Stomach (tissue), 9 donors: ENCODE measurements around the gene FBXO22. TPM values are rescaled to one million over a fixed set of nuclear protein-coding genes. Genes with fewer than 3 reads are reported as not detected.
"Not testable (repeated sequence)": the region's sequence is repeated elsewhere in the genome, so short reads cannot be mapped to it uniquely, and the experiment has no call there.

Experiments used
- DNase-seq, 2 donors: peaks; one replicate each; pipeline versions ENCODE4 v3.0.0 to v3.0.0-alpha.2; 2013 to 2019
- H3K27ac ChIP-seq, 5 donors: fragments of 200-600 bp in 4 of 5; sonication (generic) in 4 of 5; one replicate each; pipeline ENCODE4 v1.5.1; 2013 to 2019; ENCODE audit warnings: mild to moderate bottlenecking in 1 of 5, moderate library complexity in 1 of 5
- H3K27me3 ChIP-seq, 3 donors: fragments of 200-600 bp; sonication (generic); one replicate each; pipeline ENCODE4 v1.5.1; 2017 to 2019; ENCODE audit warnings: mixed run types in 1 of 3
- H3K36me3 ChIP-seq, 4 donors: fragments of 200-600 bp; sonication (generic); 1 replicate in 3 of 4; 2 replicates in 1 of 4; pipeline ENCODE4 v1.5.1; 2016 to 2019
- H3K4me1 ChIP-seq, 4 donors: fragments of 200-600 bp; sonication (generic); one replicate each; pipeline ENCODE4 v1.5.1; 2016 to 2019
- H3K4me3 ChIP-seq, 4 donors: fragments of 200-600 bp; sonication (generic) in 3 of 4; one replicate each; pipeline ENCODE4 v1.5.1; 2016 to 2019; ENCODE audit warnings: mild to moderate bottlenecking in 1 of 4
- H3K9me3 ChIP-seq, 4 donors: fragments of 200-600 bp; sonication (generic); one replicate each; pipeline ENCODE4 v1.5.1; 2016 to 2019
- CTCF ChIP-seq, 7 experiments: fragments of 450-650 bp in 4 of 7; fragments of 200-600 bp in 3 of 7; sonication (generic) in 3 of 7; IDR thresholded peaks; one replicate each; pipeline ENCODE4 v1.5.1; 2016 to 2019; ENCODE audit warnings: antibody characterized with exemption in 7 of 7, control low read depth in 2 of 7, mild to moderate bottlenecking in 1 of 7
- EP300 ChIP-seq: sonication (generic); formaldehyde crosslinking; IDR thresholded peaks from one replicate; pipeline ENCODE4 v1.6.1; 2017; ENCODE audit warnings: antibody characterized with exemption
- POLR2A ChIP-seq, 4 donors: fragments of 450-650 bp; IDR thresholded peaks; one replicate each; pipeline ENCODE4 v1.6.1; 2016; ENCODE audit warnings: antibody characterized with exemption in 4 of 4, control low read depth in 2 of 4, mild to moderate bottlenecking in 1 of 4, moderate library complexity in 1 of 4
- POLR2AphosphoS5 ChIP-seq, 3 donors: sonication (generic); formaldehyde crosslinking; IDR thresholded peaks; one replicate each; pipeline ENCODE4 v1.6.1; 2016; ENCODE audit warnings: antibody characterized with exemption in 3 of 3
- WGBS, 5 donors: extraction: QIAGEN DNeasy Blood & Tissue Kit in 3 of 5; methylation state at CpG; one replicate each; pipeline versions ENCODE4 v1.1.5 to v1.1.7; 2013 to 2018; 5-methylcytosine and 5-hydroxymethylcytosine counted together
- intact Hi-C: fragments of 100-400 bp; cut with DNase I; formaldehyde crosslinking; loops from one replicate; pipeline ENCODE4 v1.15.1; 2023; ENCODE audit warnings: low total_unique reads
- polyA plus RNA-seq, 3 donors: library from polyadenylated mRNA; stranded (reverse); fragments of 200-250 nt; gene quantifications; one replicate each; pipeline ENCODE4 v1.2.3, GENCODE V29; 2013
- total RNA-seq, 5 donors: library from RNA; depleted of rRNA; stranded (reverse); fragments of >200 nt; gene quantifications; one replicate each; pipeline versions ENCODE4 v1.1.0 to v1.2.3, GENCODE V29; 2014 to 2016
- donor health status: healthy with polysubstance abuse.
- donor health status: Bipolar disorder and iron deficiency.
- donor health status: healthy.

Gene FBXO22
- total and polyA plus RNA-seq, 8 donors = 8.2 to 100 (median 19.0) TPM

GRCh38 chr15:75862796-75863195 is 40.9 kb upstream of the FBXO22 start:
- DNase-seq = no peak
- TF ChIP-seq POLR2A (IDR thresholded peaks at IDR 0.05) = no peak
- TF ChIP-seq EP300 = no peak
- no peak for TF ChIP-seq POLR2AphosphoS5 (IDR thresholded peaks at IDR 0.05)
- no peak for TF ChIP-seq CTCF (IDR thresholded peaks at IDR 0.05)
- no peak overlapping the region for H3K27ac ChIP-seq
- H3K9me3 ChIP-seq = no peaks in the 10 kb centered on the region
- H3K36me3 ChIP-seq = peaks cover 0 to 17% (median 5%) of the 10 kb centered on the region in 4 donors
- intact Hi-C loops = no loop called here
- H3K4me1 ChIP-seq = peaks cover 0 to 14% (median 5%) of the 10 kb centered on the region in 4 donors
- 82 to 100% (median 96%) methylated on average over 1 of the region's 1 CpG for WGBS, 5 donors
- no peaks in the 10 kb centered on the region for H3K27me3 ChIP-seq
- no peak overlapping the region for H3K4me3 ChIP-seq

DNA sequence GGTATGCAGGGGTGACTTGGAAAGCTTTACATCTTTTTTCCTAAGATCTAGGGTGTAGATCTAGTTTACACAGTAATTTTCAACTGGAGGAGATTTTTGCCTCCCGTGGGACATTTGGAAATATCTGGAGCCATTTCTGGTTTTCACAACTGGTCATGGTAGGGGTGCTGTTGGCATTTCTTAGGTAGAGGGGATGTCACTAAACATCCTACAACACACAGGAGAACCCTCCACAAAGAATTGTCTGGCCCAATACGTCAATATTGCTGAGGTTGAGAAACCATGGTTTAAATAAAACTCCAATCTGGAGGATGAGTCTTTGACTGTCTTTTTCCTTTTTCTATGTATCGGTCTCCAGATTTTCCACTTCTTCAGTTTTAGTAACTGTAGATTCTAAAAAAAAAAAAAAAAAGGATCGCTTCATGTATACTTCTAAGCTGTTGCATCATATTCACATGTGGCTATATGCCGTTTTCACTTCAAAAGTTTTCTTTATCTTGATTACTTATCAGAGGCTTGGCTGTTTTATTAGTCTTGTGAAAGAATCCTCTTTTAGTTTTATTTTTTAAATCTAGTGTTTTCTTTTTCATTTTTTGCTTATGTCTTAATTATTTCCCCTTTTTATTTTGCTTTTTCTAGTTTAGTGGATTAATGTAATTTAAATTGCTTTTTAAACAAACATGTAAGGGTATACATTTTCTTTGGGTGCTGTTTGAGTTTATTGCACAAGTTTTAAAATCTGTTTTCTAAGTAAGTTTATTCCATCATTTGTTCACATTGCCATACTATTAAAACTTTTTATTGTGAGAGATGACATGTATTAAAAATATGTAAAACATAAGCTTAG is 39.2 kb upstream of the FBXO22 start:
- no peak for DNase-seq
- H3K27ac ChIP-seq = no peak overlapping the region
- H3K9me3 ChIP-seq = no peaks in the 10 kb centered on the region
- intact Hi-C loops = no loop called here
- 75 to 82% (median 79%) methylated on average over 5 of the region's 5 CpGs for WGBS, 5 donors
- H3K4me1 ChIP-seq = peaks cover 0 to 14% (median 5%) of the 10 kb centered on the region in 4 donors
- TF ChIP-seq POLR2AphosphoS5 (IDR thresholded peaks at IDR 0.05) = no peak
- no peak for TF ChIP-seq EP300
- no peak for TF ChIP-seq CTCF (IDR thresholded peaks at IDR 0.05)
- no peak for TF ChIP-seq POLR2A (IDR thresholded peaks at IDR 0.05)
- peaks cover 0 to 17% (median 10%) of the 10 kb centered on the region in 4 donors for H3K36me3 ChIP-seq
- no peaks in the 10 kb centered on the region for H3K27me3 ChIP-seq
- H3K4me3 ChIP-seq = no peak overlapping the region

DNA sequence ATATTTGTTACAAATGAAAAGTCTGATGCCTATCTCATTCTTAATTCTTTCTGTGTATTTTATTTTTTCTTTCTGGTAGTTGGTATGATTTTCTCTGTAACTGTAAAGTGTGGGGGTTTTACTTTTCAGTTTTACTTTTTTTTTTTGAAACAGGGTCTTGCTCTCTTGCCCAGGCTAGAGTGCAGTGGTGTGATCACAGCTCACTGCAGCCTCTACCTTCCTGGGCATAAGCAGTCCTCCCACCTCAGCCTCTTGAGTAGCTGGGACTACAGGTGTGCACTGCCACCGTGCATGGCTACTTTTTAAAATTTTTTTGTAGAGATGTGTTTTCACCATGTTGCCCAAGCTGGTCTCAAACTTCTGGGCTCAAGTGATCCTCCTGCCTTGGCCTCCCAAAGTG is 37.6 kb upstream of the FBXO22 start:
- intact Hi-C loops, H3K27ac ChIP-seq, DNase-seq, H3K27me3 ChIP-seq, H3K9me3 ChIP-seq, H3K4me3 ChIP-seq: not testable (repeated sequence)
- Histone ChIP-seq H3K4me1 (peaks cover 0 to 10% (median 5%) of the 10 kb centered on the region in 4 donors), H3K36me3 (peaks cover 0 to 22% (median 21%) of the 10 kb centered on the region in 4 donors)
- 83 to 92% (median 87%) methylated on average over 1 of the region's 1 CpG for WGBS, 5 donors

- Histone ChIP-seq H3K4me1 (peaks cover 0 to 10% (median 5%) of the 10 kb centered on the region in 4 donors), H3K27ac (no peak overlapping the region), H3K9me3 (no peaks in the 10 kb centered on the region), H3K36me3 (peaks cover 0 to 26% (median 20%) of the 10 kb centered on the region in 4 donors), H3K27me3 (no peaks in the 10 kb centered on the region), H3K4me3 (no peak overlapping the region)
- no peak for TF ChIP-seq POLR2AphosphoS5 (IDR thresholded peaks at IDR 0.05)
- TF ChIP-seq EP300 = no peak
- no peak for TF ChIP-seq POLR2A (IDR thresholded peaks at IDR 0.05)
- TF ChIP-seq CTCF (IDR thresholded peaks at IDR 0.05) = no peak
- DNase-seq = no peak
- intact Hi-C loops = no loop called here
These were observed 36.8 kb upstream of the FBXO22 start for GRCh38 chr15:75866916-75867315.

- Histone ChIP-seq H3K36me3 (peaks cover 0 to 26% (median 20%) of the 10 kb centered on the region in 4 donors), H3K27me3 (no peaks in the 10 kb centered on the region), H3K4me1 (peaks cover 0 to 10% (median 5%) of the 10 kb centered on the region in 4 donors), H3K27ac (no peak overlapping the region), H3K9me3 (no peaks in the 10 kb centered on the region), H3K4me3 (no peak overlapping the region)
- 71 to 76% (median 74%) methylated on average over 4 of the region's 4 CpGs for WGBS, 5 donors
- TF ChIP-seq EP300 = no peak
- no peak for TF ChIP-seq POLR2AphosphoS5 (IDR thresholded peaks at IDR 0.05)
- no peak for TF ChIP-seq CTCF (IDR thresholded peaks at IDR 0.05)
- no peak for DNase-seq
- intact Hi-C loops = no loop called here
These were observed 36.2 kb upstream of the FBXO22 start for GRCh38 chr15:75867449-75867848.
